ENCODE measurements around the gene RRP9. TPM values are rescaled to one million over a fixed set of nuclear protein-coding genes. Genes with fewer than 3 reads are reported as not detected.

RRP9 gene
- total RNA-seq, 1 experiment from 2014 or later, result 49.9 TPM

DNA sequence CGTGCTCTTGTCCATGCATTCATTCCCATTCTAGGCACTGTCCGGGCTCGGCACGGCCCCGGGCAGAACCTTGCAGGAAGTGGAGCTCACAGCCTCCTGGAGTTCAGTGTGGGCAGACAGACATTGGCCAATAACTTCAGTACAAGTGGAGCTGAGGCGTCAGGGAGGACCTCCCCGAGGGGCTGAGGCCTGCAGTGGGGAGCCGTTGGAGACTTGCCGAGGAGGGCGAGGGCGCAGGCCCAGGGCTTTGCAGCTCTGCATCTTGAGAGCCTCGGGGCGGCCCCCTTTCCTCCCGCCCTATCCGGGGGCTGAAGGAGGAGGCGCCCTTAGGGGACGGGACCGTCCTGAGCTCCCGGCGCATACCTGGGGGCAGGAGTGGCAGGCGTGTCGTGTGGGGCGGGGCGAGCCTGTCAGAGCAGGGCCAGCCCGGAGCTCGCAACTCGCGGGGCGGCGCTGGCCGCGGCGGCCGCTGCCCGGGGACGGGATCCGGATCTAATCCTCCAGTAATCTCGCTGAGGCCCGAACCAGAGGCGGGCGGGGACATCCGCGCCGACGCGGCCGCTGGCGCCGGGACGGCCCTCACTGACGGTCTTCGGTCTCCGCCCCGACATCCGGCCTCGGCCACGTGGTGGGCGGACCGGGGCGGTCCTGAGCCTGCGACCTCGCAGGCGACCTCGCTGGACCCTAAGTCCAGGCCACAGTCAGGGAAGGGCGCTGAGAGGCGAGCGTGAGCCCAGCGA lies 41.3 kb upstream of the RRP9 start, which contains the start of gene ACY1 (continued):
- TF ChIP-seq CTCF (IDR thresholded peaks at IDR 0.05) (0 out of 2 replicates have a peak, but pooled peaks have one; percentile 1), TCF7 (CRISPR knock-in tag; IDR thresholded peaks at IDR 0.05; ENCODE audit: low read depth) (no peak), ELF4 (CRISPR knock-in tag; IDR thresholded peaks at IDR 0.05; ENCODE audit: low read depth) (peak; percentile 72; the same call in 1 of the 2 replicates), TEAD1 (CRISPR knock-in tag; IDR thresholded peaks at IDR 0.05) (peak; percentile 91), ZSCAN18 (CRISPR knock-in tag; IDR thresholded peaks at IDR 0.05) (no peak), NR2C2 (CRISPR knock-in tag; IDR thresholded peaks at IDR 0.05) (no peak), GRHL2 (CRISPR knock-in tag; IDR thresholded peaks at IDR 0.05; ENCODE audit: insufficient replicate concordance, severe bottlenecking) (no peak), SMAD3 (CRISPR knock-in tag; IDR thresholded peaks at IDR 0.05; ENCODE audit: borderline replicate concordance) (peak; percentile 92; the same call in 1 of the 2 replicates), SP1 (CRISPR knock-in tag; conservative IDR thresholded peaks at IDR 0.05) (peak; percentile 84), JAZF1 (CRISPR knock-in tag; IDR thresholded peaks at IDR 0.05) (no peak), SOX15 (CRISPR knock-in tag; IDR thresholded peaks at IDR 0.05) (no peak), HMGXB4 (CRISPR knock-in tag; IDR thresholded peaks at IDR 0.05) (peak; percentile 85; the same call in 1 of the 2 replicates), ZBTB21 (CRISPR knock-in tag; IDR thresholded peaks at IDR 0.05; ENCODE audit: borderline replicate concordance) (peak; percentile 19; the same call in 1 of the 2 replicates), ETV6 (CRISPR knock-in tag; IDR thresholded peaks at IDR 0.05) (peak; percentile 88; the same call in 1 of the 2 replicates), ATF1 (CRISPR knock-in tag; IDR thresholded peaks at IDR 0.05) (no peak), FOXK1 (CRISPR knock-in tag; IDR thresholded peaks at IDR 0.05) (peak; percentile 77), GABPB1 (CRISPR knock-in tag; IDR thresholded peaks at IDR 0.05) (peak; percentile 68; the same call in 1 of the 2 replicates), EMX1 (CRISPR knock-in tag; IDR thresholded peaks at IDR 0.05) (no peak), CREM (CRISPR knock-in tag; IDR thresholded peaks at IDR 0.05) (peak; percentile 58; the same call in 1 of the 2 replicates), FOXP1 (CRISPR knock-in tag; IDR thresholded peaks at IDR 0.05; ENCODE audit: borderline replicate concordance) (peak; percentile 62; the same call in 1 of the 2 replicates), PREB (CRISPR knock-in tag; IDR thresholded peaks at IDR 0.05; ENCODE audit: borderline replicate concordance) (no peak)
- TF ChIP-seq, protein P1, sequence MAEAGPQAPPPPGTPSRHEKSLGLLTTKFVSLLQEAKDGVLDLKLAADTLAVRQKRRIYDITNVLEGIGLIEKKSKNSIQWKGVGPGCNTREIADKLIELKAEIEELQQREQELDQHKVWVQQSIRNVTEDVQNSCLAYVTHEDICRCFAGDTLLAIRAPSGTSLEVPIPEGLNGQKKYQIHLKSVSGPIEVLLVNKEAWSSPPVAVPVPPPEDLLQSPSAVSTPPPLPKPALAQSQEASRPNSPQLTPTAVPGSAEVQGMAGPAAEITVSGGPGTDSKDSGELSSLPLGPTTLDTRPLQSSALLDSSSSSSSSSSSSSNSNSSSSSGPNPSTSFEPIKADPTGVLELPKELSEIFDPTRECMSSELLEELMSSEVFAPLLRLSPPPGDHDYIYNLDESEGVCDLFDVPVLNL (CRISPR knock-in tag; IDR thresholded peaks at IDR 0.05; ENCODE audit: borderline replicate concordance, low read depth), result no peak
- TF ChIP-seq, protein P2, sequence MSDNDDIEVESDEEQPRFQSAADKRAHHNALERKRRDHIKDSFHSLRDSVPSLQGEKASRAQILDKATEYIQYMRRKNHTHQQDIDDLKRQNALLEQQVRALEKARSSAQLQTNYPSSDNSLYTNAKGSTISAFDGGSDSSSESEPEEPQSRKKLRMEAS (CRISPR knock-in tag; IDR thresholded peaks at IDR 0.05), result peak; percentile 99
- TF ChIP-seq, protein P3, sequence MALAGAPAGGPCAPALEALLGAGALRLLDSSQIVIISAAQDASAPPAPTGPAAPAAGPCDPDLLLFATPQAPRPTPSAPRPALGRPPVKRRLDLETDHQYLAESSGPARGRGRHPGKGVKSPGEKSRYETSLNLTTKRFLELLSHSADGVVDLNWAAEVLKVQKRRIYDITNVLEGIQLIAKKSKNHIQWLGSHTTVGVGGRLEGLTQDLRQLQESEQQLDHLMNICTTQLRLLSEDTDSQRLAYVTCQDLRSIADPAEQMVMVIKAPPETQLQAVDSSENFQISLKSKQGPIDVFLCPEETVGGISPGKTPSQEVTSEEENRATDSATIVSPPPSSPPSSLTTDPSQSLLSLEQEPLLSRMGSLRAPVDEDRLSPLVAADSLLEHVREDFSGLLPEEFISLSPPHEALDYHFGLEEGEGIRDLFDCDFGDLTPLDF (CRISPR knock-in tag; IDR thresholded peaks at IDR 0.05), result 0 out of 2 replicates have a peak, but pooled peaks have one; percentile 67
- TF ChIP-seq, protein P4, sequence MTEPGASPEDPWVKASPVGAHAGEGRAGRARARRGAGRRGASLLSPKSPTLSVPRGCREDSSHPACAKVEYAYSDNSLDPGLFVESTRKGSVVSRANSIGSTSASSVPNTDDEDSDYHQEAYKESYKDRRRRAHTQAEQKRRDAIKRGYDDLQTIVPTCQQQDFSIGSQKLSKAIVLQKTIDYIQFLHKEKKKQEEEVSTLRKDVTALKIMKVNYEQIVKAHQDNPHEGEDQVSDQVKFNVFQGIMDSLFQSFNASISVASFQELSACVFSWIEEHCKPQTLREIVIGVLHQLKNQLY (CRISPR knock-in tag; IDR thresholded peaks at IDR 0.05), result 0 out of 2 replicates have a peak, but pooled peaks have one; percentile 50
- TF ChIP-seq, protein P5, sequence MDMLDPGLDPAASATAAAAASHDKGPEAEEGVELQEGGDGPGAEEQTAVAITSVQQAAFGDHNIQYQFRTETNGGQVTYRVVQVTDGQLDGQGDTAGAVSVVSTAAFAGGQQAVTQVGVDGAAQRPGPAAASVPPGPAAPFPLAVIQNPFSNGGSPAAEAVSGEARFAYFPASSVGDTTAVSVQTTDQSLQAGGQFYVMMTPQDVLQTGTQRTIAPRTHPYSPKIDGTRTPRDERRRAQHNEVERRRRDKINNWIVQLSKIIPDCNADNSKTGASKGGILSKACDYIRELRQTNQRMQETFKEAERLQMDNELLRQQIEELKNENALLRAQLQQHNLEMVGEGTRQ (CRISPR knock-in tag; IDR thresholded peaks at IDR 0.05), result peak; percentile 93
- TF ChIP-seq, protein P6, sequence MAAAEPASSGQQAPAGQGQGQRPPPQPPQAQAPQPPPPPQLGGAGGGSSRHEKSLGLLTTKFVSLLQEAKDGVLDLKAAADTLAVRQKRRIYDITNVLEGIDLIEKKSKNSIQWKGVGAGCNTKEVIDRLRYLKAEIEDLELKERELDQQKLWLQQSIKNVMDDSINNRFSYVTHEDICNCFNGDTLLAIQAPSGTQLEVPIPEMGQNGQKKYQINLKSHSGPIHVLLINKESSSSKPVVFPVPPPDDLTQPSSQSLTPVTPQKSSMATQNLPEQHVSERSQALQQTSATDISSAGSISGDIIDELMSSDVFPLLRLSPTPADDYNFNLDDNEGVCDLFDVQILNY (CRISPR knock-in tag; IDR thresholded peaks at IDR 0.05), result peak; percentile 80; the same call in 1 of the 2 replicates

All from WTC11 (cell line).